ENCODE measurements around the gene MMP20. TPM values are rescaled to one million over a fixed set of nuclear protein-coding genes. Genes with fewer than 3 reads are reported as not detected.

Gene MMP20
- total and polyA plus RNA-seq, 2 of the 13 experiments (the other 11 are each of a cell fraction or from before 2014, with no cell fraction given), result 0.05 TPM; not detected in 1

- TF ChIP-seq MAX (IDR thresholded peaks at IDR 0.05) (0 out of 2 replicates have a peak, but pooled peaks have one; percentile 21), POGZ (CRISPR knock-in tag; IDR thresholded peaks at IDR 0.05) (peak; percentile 72), ESRRA (CRISPR knock-in tag; IDR thresholded peaks at IDR 0.05; ENCODE audit: low read depth) (peak; percentile 68; the same call in 1 of the 2 replicates), SETDB1 (CRISPR knock-in tag; IDR thresholded peaks at IDR 0.05; ENCODE audit: borderline replicate concordance) (no peak), PAX8 (CRISPR knock-in tag; IDR thresholded peaks at IDR 0.05; ENCODE audit: borderline replicate concordance) (no peak), ZNF501 (CRISPR knock-in tag; IDR thresholded peaks at IDR 0.05) (no peak), ARID3A (IDR thresholded peaks at IDR 0.05; ENCODE audit: low read depth, low read length) (no peak), ZBTB7B (CRISPR knock-in tag; IDR thresholded peaks at IDR 0.05) (no peak), FOXP1 (IDR thresholded peaks at IDR 0.05) (no peak), FOXP1 (CRISPR knock-in tag; IDR thresholded peaks at IDR 0.05) (peak; percentile 85), HNF4A (CRISPR knock-in tag; IDR thresholded peaks at IDR 0.05) (peak; percentile 91), ZFP1 (CRISPR knock-in tag; IDR thresholded peaks at IDR 0.05) (no peak), LCORL (IDR thresholded peaks at IDR 0.05) (no peak), LCORL (CRISPR knock-in tag; IDR thresholded peaks at IDR 0.05) (peak; percentile 48; the same call in 1 of the 2 replicates), SKIL (CRISPR knock-in tag; IDR thresholded peaks at IDR 0.05; ENCODE audit: borderline replicate concordance) (peak; percentile 85), ZNF609 (CRISPR knock-in tag; IDR thresholded peaks at IDR 0.05; ENCODE audit: borderline replicate concordance) (peak; percentile 56; the same call in 1 of the 2 replicates), FOXO1 (CRISPR knock-in tag; IDR thresholded peaks at IDR 0.05) (peak; percentile 64; the same call in 1 of the 2 replicates), MLX (CRISPR knock-in tag; IDR thresholded peaks at IDR 0.05) (peak; percentile 77; the same call in 1 of the 2 replicates), TFDP2 (CRISPR knock-in tag; IDR thresholded peaks at IDR 0.05) (no peak), ZBTB8A (CRISPR knock-in tag; IDR thresholded peaks at IDR 0.05; ENCODE audit: borderline replicate concordance, low read depth) (no peak), ZNF615 (CRISPR knock-in tag; IDR thresholded peaks at IDR 0.05; ENCODE audit: borderline replicate concordance) (no peak)
Measured at GRCh38 chr11:102640946-102641345, 15.8 kb upstream of the MMP20 start (continued).

All from HepG2 (cell line).